Measurements from ENCODE around the gene STRADB. TPM values are rescaled to one million over a fixed set of nuclear protein-coding genes. Genes with fewer than 3 reads are reported as not detected.
"Not testable (repeated sequence)": the region's sequence is repeated elsewhere in the genome, so short reads cannot be mapped to it uniquely, and the experiment has no call there.

STRADB gene
- total RNA-seq, 2 experiments from 2014 or later, result 26.8 to 30.3 TPM

DNA sequence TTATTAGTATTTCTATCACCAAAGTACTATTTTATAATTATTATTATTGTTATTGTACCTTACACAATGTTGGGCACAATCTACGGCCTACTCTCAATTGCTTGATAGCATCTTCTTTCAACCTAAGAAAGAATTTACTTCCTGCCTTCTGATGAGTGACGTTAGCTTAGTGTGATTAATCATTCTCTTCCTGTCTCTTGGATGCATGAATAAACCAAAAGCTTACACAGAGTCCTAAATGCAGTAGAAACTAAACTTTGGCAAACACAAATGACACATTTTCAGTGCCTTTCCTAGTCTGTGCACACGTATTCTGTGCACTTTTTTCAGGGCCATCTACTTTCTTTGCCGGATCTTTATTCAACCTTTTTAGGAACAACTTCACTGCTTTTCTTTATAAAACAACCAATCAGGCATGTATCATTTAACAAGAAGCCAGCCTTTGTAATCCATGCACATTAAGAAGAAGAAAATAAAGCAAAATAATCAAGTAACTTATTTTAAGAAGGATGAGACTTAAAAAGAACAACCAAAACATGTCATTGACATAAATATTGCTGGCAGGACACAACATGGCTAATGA, 19.4 kb upstream of the STRADB start:
- ATAC-seq, result peak; percentile 93
- H3K27me3 Mint-ChIP-seq (ENCODE audit: low read depth), result no peaks in the 10 kb centered on the region
- peaks cover 51% of the 10 kb centered on the region for H3K36me3 Mint-ChIP-seq (ENCODE audit: low read depth)
- peaks cover 39% of the 10 kb centered on the region for H3K4me1 Mint-ChIP-seq (ENCODE audit: low read depth)
- peak overlapping the region; percentile 13 for H3K4me3 Mint-ChIP-seq
- peak overlapping the region; percentile 82 for H3K27ac Mint-ChIP-seq
- H3K9me3 Mint-ChIP-seq (ENCODE audit: insufficient read depth), result no peaks in the 10 kb centered on the region
- CTCF ChIA-PET, result interaction anchor here (1.2 to 2.2 kb wide), 4 partner anchors 9 to 19 kb away, joined by 3 to 5 read pairs (median 4); partner anchors contain the start of genes STRADB and TRAK2
- no peak for DNase-seq
- POLR2A ChIA-PET, result interaction anchor here (1.0 to 2.8 kb wide), 4 partner anchors 9 to 19 kb away, joined by 3 to 8 read pairs (median 6); partner anchors contain the start of genes STRADB and TRAK2

GRCh38 chr2:201432621-201433393, 18.7 kb upstream of the STRADB start:
- Mint-ChIP-seq H3K9me3 (ENCODE audit: insufficient read depth) (no peaks in the 10 kb centered on the region), H3K36me3 (ENCODE audit: low read depth) (peaks cover 52% of the 10 kb centered on the region), H3K4me3 (no peak overlapping the region), H3K4me1 (ENCODE audit: low read depth) (peaks cover 39% of the 10 kb centered on the region), H3K27ac (peak overlapping the region; percentile 82), H3K27me3 (ENCODE audit: low read depth) (no peaks in the 10 kb centered on the region)
- POLR2A ChIA-PET, result interaction anchor here (1.3 to 2.8 kb wide), 2 partner anchors 14 to 18 kb away, joined by 7 to 8 read pairs; partner anchors contain the start of genes STRADB and TRAK2
- CTCF ChIA-PET, result interaction anchor here (1.2 to 2.2 kb wide), 6 partner anchors 8 to 20 kb away, joined by 3 to 6 read pairs (median 4); partner anchors contain the start of genes STRADB and TRAK2
- DNase-seq (no peak), ATAC-seq (no peak)

DNA sequence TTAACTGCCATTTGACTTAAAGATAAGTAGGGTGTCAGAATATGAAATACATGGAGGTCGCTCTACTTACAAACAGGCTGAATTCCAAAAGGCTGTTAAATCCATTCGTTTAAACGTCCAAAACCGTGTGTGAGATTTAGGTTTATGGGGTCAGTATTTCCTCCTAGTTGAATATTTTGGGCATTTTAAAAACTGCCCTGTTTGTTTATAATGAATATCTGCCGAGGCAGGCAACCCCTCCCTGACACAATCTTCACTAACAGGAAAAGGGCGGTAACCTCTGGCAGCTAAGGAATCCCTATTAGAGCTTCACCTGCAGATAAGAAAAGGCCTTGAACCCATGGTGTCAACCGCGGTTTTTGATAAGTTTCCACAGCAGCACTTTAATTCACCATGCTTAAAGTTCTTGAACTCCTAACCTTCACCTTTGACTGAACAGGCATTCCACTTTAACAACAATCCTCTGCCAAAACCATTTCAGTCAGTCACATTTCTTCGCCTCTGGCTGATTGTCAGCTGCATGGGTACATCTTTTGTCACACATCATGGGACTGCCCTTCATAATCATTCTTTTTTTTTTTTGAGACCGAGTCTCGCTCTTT, 18.0 kb upstream of the STRADB start:
- ATAC-seq (no peak), DNase-seq (no peak)
- no peak overlapping the region for H3K4me3 Mint-ChIP-seq
- peaks cover 53% of the 10 kb centered on the region for H3K36me3 Mint-ChIP-seq (ENCODE audit: low read depth)
- no peaks in the 10 kb centered on the region for H3K9me3 Mint-ChIP-seq (ENCODE audit: insufficient read depth)
- POLR2A ChIA-PET, result interaction anchor here (1.3 to 2.8 kb wide), 2 partner anchors 13 to 18 kb away, joined by 7 to 8 read pairs; partner anchors contain the start of genes STRADB and TRAK2
- H3K27ac Mint-ChIP-seq, result peak overlapping the region; percentile 40
- H3K27me3 Mint-ChIP-seq (ENCODE audit: low read depth), result no peaks in the 10 kb centered on the region
- peaks cover 39% of the 10 kb centered on the region for H3K4me1 Mint-ChIP-seq (ENCODE audit: low read depth)
- CTCF ChIA-PET, result interaction anchor here (1.2 to 2.2 kb wide), 5 partner anchors 11 to 19 kb away, joined by 3 to 6 read pairs (median 4); partner anchors contain the start of genes STRADB and TRAK2

DNA sequence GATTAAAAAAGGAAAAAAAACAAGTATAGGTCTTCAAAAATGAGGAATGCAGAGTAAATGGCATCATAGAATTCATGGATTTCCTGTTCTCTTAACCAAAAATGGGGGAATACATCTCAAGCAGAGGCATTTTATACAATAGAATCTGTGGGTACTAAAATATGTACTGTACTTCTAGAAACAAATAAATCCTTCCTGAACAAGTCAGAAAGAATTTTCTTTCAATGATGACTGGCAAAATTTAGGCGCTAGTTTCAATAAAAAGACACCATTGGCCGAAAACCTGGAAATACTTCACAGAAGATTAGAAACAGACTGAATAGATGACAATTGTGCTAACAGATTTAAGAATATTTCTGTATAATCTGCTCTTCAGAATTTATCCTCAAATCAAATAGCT, 15.4 kb upstream of the STRADB start:
- Mint-ChIP-seq H3K36me3 (ENCODE audit: low read depth) (peaks cover 48% of the 10 kb centered on the region), H3K4me3 (no peak overlapping the region), H3K27me3 (ENCODE audit: low read depth) (no peaks in the 10 kb centered on the region), H3K9me3 (ENCODE audit: insufficient read depth) (no peaks in the 10 kb centered on the region), H3K4me1 (ENCODE audit: low read depth) (peaks cover 36% of the 10 kb centered on the region), H3K27ac (no peak overlapping the region)
- no peak for DNase-seq
- CTCF ChIA-PET, result interaction anchor here (1.3 to 3.2 kb wide), 2 partner anchors 10 to 204 kb away, joined by 4 to 19 read pairs; no protein-coding TSS in a partner anchor
- POLR2A ChIA-PET, result no interaction called here
- no peak for ATAC-seq

GRCh38 chr2:201439336-201439922, 12.1 kb upstream of the STRADB start:
- POLR2A ChIA-PET, result interaction anchor here (0.6 kb wide), 1 partner anchor 8 kb away, joined by 3 read pairs; no protein-coding TSS in a partner anchor
- not testable (repeated sequence) for ATAC-seq; H3K27me3 Mint-ChIP-seq (ENCODE audit: low read depth)

GRCh38 chr2:201440182-201440581, 11.4 kb upstream of the STRADB start:
- Mint-ChIP-seq H3K4me3 (no peak overlapping the region), H3K27ac (no peak overlapping the region), H3K9me3 (ENCODE audit: insufficient read depth) (no peaks in the 10 kb centered on the region), H3K27me3 (ENCODE audit: low read depth) (no peaks in the 10 kb centered on the region), H3K4me1 (ENCODE audit: low read depth) (peaks cover 10% of the 10 kb centered on the region), H3K36me3 (ENCODE audit: low read depth) (peaks cover 37% of the 10 kb centered on the region)
- ATAC-seq, result no peak
- DNase-seq, result no peak
- ChIA-PET CTCF (interaction anchor here (0.6 to 1.6 kb wide), 2 partner anchors 12 to 48 kb away, joined by 3 to 7 read pairs; partner anchors contain the start of genes STRADB and TRAK2), POLR2A (interaction anchor here (0.6 kb wide), 1 partner anchor 9 kb away, joined by 3 read pairs; no protein-coding TSS in a partner anchor)

More at GRCh38 chr2:201439336-201439922, 12.1 kb upstream of the STRADB start:
- DNase-seq; H3K4me1 Mint-ChIP-seq (ENCODE audit: low read depth); H3K27ac Mint-ChIP-seq; H3K9me3 Mint-ChIP-seq (ENCODE audit: insufficient read depth); CTCF ChIA-PET; H3K4me3 Mint-ChIP-seq: not testable (repeated sequence)
- H3K36me3 Mint-ChIP-seq (ENCODE audit: low read depth), result peaks cover 38% of the 10 kb centered on the region

DNA sequence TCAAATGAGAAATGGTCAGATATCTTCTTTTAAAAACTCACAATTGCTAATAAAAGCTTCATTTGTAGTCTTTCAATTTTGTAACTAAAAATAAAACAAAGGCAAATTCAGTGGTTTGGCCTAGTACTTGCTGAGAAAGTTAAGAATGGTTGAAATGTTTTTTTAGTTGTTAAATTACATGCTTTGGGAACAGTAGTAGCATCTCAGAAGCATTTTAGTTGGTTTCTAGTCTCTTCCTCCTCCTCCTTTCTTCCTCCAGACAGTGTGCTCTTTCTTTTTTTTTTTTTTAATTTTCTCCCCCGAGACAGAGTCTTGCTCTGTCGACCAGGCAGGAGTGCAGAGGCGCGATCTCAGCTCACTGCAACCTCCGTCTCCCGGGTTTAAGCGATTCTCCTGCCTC, 10.1 kb upstream of the STRADB start:
- no peak overlapping the region for H3K27ac Mint-ChIP-seq
- no peaks in the 10 kb centered on the region for H3K27me3 Mint-ChIP-seq (ENCODE audit: low read depth)
- H3K4me1 Mint-ChIP-seq (ENCODE audit: low read depth), result peaks cover 22% of the 10 kb centered on the region
- ChIA-PET CTCF (interaction anchor here (0.9 to 1.6 kb wide), 2 partner anchors 10 to 11 kb away, joined by 3 to 7 read pairs; partner anchors contain the start of genes STRADB and TRAK2), POLR2A (interaction anchor here (1.0 to 1.7 kb wide), 2 partner anchors 10 kb away, joined by 3 read pairs; partner anchors contain the start of genes STRADB and TRAK2)
- H3K4me3 Mint-ChIP-seq, result no peak overlapping the region
- peaks cover 44% of the 10 kb centered on the region for H3K36me3 Mint-ChIP-seq (ENCODE audit: low read depth)
- no peak for DNase-seq
- ATAC-seq, result no peak
- no peaks in the 10 kb centered on the region for H3K9me3 Mint-ChIP-seq (ENCODE audit: insufficient read depth)

GRCh38 chr2:201444746-201445465, 6.6 kb upstream of the STRADB start:
- Mint-ChIP-seq H3K36me3 (ENCODE audit: low read depth) (peaks cover 40% of the 10 kb centered on the region), H3K4me1 (ENCODE audit: low read depth) (peaks cover 56% of the 10 kb centered on the region), H3K9me3 (ENCODE audit: insufficient read depth) (no peaks in the 10 kb centered on the region), H3K27me3 (ENCODE audit: low read depth) (no peaks in the 10 kb centered on the region), H3K27ac (no peak overlapping the region), H3K4me3 (no peak overlapping the region)
- CTCF ChIA-PET, result interaction anchor here (0.7 to 3.0 kb wide), 6 partner anchors 9 to 213 kb away, joined by 3 to 19 read pairs (median 4); no protein-coding TSS in a partner anchor
- no peak for DNase-seq
- ATAC-seq, result no peak
- POLR2A ChIA-PET, result interaction anchor here (1.3 kb wide), 1 partner anchor 211 kb away, joined by 3 read pairs; no protein-coding TSS in a partner anchor

DNA sequence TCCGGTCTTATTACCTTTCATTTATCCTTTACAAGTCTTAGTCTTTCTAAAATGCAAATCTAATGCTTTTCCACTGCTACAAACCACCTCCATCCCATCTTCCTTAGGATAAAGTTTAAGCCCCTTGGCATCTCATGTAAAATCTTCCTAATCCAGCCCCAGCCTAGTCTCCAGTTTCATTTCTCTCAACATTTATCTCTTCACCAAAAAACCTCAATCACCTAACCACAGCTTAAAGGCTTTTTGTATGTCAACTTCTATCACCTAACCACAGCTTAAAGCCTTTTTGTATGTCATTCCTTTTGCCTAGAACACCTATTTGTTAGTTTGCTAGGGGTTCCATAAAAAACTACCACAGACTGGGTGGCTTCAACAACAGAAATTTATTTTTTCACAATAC, 4.5 kb upstream of the STRADB start:
- peaks cover 30% of the 10 kb centered on the region for H3K36me3 Mint-ChIP-seq (ENCODE audit: low read depth)
- no peak for DNase-seq
- ChIA-PET POLR2A (interaction anchor here (1.0 to 1.6 kb wide), 4 partner anchors 12 to 195 kb away, joined by 3 to 8 read pairs (median 5); no protein-coding TSS in a partner anchor), CTCF (interaction anchor here (0.8 to 3.0 kb wide), 10 partner anchors 9 to 264 kb away, joined by 3 to 19 read pairs (median 6); partner anchors contain the start of gene CASP10)
- peak overlapping the region; percentile 70 for H3K4me3 Mint-ChIP-seq
- H3K27me3 Mint-ChIP-seq (ENCODE audit: low read depth), result no peaks in the 10 kb centered on the region
- H3K9me3 Mint-ChIP-seq (ENCODE audit: insufficient read depth), result no peaks in the 10 kb centered on the region
- H3K4me1 Mint-ChIP-seq (ENCODE audit: low read depth), result peaks cover 59% of the 10 kb centered on the region
- no peak for ATAC-seq
- H3K27ac Mint-ChIP-seq, result peak overlapping the region; percentile 84

- Mint-ChIP-seq H3K4me3 (peak overlapping the region; percentile 70), H3K4me1 (ENCODE audit: low read depth) (peaks cover 67% of the 10 kb centered on the region), H3K9me3 (ENCODE audit: insufficient read depth) (no peaks in the 10 kb centered on the region), H3K27ac (peak overlapping the region; percentile 84), H3K36me3 (ENCODE audit: low read depth) (peaks cover 30% of the 10 kb centered on the region), H3K27me3 (ENCODE audit: low read depth) (no peaks in the 10 kb centered on the region)
- CTCF ChIA-PET, result interaction anchor here (0.9 to 2.1 kb wide), 5 partner anchors 14 to 265 kb away, joined by 3 to 7 read pairs (median 4); partner anchors contain the start of gene CASP10
- DNase-seq (no peak), ATAC-seq (no peak)
- POLR2A ChIA-PET, result interaction anchor here (0.6 to 1.1 kb wide), 3 partner anchors 49 to 215 kb away, joined by 3 to 4 read pairs (median 4); partner anchors contain the start of gene CASP8
Measured at GRCh38 chr2:201448061-201448460, 3.5 kb upstream of the STRADB start.

Measured in activated CD8-positive, alpha-beta T cell treated with anti-CD3 and anti-CD28 coated beads, Interleukin-2, amount 10 ng/mL, durations not matched to agents 7 days and 5 days (primary cell).